ENCODE measurements around the gene FAM81B.

The FAM81B gene

DNA sequence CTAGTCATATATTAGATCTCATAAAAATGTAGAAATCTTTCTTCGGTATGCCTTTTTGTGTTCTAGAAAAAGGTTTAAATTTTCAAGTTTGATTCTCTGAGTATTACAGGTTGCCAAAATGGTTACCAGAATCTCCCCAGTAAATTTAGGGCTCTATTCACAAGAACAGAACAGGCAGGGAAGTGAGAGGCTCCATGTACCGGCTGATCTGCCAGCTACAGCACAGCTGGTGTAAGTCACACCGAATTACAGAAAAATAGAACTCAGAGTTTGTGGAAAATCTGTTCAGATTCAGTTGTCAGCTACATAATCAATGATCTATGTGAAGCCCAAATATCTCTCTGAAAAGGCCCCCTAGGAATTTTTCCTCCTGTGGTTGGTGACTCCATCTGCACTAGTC, 10.5 kb downstream of the FAM81B start:
- DNase-seq (ENCODE audit: low spot score), result no peak

- no peak for DNase-seq (ENCODE audit: low spot score)
Observed at GRCh38 chr5:95403996-95404395, 12.8 kb downstream of the FAM81B start.

DNA sequence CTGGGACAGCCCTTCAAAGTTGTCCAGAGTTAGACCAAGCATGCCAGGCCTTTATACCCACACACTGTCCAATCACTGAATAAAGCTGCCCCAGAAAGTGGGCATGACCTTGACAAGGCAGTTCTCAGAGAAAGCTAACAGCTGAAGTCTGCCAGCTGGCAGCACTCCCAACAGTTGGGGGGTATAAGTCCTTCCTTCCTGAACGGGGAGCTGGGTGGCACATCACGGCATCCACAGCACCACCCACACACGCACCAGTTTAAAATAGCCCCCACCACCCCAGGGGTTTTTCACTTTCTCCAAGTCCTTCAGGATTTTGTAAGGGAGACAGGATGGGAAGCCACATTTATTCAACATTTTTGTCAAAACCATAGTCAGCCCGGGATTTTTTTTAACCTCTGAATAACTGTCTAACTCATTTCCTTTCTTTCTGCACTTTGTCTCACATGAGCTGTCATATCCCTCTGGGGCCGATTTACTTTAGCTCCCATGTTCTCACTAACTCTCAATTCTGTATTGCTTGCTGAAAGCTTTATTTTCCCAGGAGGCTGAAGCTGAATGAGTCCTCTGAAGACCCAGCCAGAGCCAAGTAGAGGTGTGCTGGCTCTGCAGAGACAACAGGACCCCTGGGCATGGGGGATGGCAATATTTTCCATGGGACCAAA, 15.4 kb downstream of the FAM81B start:
- no peak for DNase-seq (ENCODE audit: low spot score)

DNA sequence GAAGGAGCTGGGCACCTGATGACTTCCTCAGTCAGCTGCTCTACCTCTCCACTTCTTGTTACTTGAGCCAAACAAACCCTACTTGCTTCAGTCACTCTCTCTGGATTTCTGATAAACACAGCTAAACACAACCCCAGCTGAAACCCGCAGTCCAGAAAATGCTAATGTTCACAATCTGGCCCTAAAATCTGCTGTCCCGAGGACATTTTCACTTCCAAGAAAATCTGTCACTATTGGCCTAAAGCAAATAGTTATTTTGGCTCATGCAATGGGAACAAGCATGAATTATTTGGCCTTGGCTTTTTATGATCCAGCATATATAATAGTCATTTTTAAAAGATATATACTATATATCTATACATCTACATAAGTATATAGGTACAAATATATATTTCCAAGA, 19.1 kb downstream of the FAM81B start:
- no peak for DNase-seq (ENCODE audit: low spot score)

DNA sequence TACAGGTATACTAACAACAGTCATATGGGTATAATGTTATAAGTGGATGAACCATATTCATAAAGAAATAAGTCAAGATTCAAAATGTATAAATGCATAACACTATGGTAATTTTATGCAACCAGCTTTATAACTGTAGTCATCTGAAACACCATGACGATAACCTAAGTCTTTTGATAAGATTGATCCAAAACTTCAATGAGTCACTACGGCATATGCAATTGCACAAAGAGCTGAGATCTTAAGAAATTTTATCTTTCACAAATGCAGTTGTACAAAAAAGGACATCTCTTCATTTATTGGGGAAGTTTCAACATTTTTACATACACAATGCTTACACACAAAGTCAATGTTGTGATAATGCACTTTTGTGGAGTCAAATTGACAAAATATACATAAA, 20.3 kb downstream of the FAM81B start:
- no peak for DNase-seq (ENCODE audit: low spot score)

DNA sequence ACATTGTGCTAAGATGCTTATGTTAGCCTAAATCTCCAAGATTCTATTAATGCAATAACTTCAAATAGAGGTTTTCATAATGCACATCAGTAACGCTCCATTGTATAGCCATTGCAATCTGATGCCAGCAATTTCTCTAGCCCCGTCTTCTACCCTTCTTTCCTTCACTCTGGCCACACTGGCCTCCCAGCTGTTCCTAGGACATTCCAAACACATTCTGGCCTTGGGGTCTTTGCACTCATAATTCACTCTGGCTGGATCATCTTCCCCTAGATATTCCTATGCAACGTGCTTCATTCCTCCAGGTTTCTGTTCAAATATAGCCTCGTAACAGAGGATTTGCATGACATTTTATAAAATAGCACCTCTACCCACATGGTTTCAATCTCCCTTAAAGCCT, 23.3 kb downstream of the FAM81B start:
- DNase-seq (ENCODE audit: low spot score), result no peak

DNA sequence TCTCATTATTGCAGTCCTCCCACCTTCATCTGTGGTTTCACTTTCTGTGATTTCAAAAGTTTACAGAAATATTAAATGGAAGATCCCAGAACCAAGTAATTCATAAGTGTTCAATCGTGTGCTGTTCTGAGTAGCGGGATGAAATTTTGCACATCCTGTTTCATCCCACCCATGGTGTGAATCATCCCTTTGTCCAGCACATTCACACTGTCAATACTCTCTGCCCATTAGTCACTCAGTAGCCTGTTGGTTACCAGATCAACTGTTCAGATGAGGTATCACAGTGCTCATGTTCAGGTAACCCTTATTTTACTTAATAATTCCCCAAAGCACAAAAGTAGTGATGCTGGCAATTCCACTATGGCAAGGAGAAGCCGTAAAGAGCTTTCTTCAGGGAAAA, 26.8 kb downstream of the FAM81B start:
- DNase-seq (ENCODE audit: low spot score), result no peak

- no peak for DNase-seq (ENCODE audit: low spot score)
Observed at GRCh38 chr5:95422838-95423237, 31.7 kb downstream of the FAM81B start.

- DNase-seq (ENCODE audit: low spot score), result no peak
Observed at GRCh38 chr5:95424016-95424415, 32.9 kb downstream of the FAM81B start.

- no peak for DNase-seq (ENCODE audit: low spot score)
Observed at GRCh38 chr5:95424526-95424925, 33.4 kb downstream of the FAM81B start.

- DNase-seq (ENCODE audit: low spot score), result no peak
Observed at GRCh38 chr5:95426227-95426626, 35.1 kb downstream of the FAM81B start.

DNA sequence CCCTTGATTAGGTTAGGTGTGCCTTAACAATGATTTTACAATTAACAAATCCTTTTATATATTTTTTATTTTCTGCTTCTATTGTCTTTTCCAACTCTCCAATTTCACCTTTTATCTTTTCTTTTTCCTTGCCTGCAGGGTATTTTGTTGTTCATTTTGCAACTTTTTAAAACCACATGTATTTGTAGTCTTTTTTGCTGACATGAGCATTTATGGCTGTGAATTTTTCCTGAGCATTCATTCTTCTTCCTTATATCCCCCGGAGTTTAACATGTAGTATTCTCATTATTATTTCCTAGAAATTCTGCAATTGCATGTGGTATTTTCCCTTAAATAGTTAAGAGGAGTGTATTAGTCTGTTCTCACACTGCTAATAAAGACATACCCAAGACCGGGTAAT, 41.6 kb downstream of the FAM81B start:
- no peak for DNase-seq (ENCODE audit: low spot score)

- no peak for DNase-seq (ENCODE audit: low spot score)
Observed at GRCh38 chr5:95439801-95440493, 48.8 kb downstream of the FAM81B start.

- no peak for DNase-seq (ENCODE audit: low spot score)
Observed at GRCh38 chr5:95440825-95441224, 49.7 kb downstream of the FAM81B start.

DNA sequence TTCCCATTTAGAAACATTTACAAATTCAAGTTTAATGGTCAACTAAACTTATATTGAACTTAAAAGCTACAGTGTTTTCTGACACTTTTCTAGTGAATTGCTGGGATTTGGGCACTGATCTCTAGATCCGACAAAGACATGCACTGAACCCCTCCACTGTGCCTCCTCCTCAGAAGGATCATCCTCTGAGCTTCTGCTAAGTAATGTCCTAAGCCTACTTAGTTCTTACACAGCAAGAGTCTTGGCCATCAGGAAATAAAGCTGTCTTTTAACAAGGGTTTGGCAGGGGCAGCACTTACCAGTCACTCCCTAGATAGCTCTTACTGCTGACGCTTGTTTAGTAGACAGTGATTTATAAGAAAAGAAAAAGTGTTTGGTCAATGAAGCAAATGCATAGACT, 50.5 kb downstream of the FAM81B start:
- no peak for DNase-seq (ENCODE audit: low spot score)

DNA sequence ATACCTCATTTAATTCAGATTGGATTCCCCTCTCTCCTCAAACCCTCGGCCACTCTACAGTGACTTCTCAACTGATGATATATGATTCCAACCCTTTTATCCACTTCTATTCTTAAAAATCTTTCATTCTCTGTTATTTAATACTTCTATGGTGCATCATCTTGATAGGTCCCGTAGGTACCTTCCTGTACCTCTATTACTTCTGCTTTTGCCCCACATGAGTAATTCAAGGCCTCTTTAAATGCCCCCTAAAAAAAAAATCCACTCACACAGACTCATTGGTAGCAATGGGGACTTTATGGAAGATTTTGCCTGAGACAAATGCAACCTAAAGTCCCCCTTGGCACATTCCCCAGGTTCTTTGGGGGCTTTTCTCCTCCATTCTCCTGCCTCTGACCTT, 54.3 kb downstream of the FAM81B start:
- no peak for DNase-seq (ENCODE audit: low spot score)

GRCh38 chr5:95445995-95446394, 54.8 kb downstream of the FAM81B start:
- DNase-seq (ENCODE audit: low spot score), result no peak

GRCh38 chr5:95446560-95447221, 55.5 kb downstream of the FAM81B start:
- no peak for DNase-seq (ENCODE audit: low spot score)

DNA sequence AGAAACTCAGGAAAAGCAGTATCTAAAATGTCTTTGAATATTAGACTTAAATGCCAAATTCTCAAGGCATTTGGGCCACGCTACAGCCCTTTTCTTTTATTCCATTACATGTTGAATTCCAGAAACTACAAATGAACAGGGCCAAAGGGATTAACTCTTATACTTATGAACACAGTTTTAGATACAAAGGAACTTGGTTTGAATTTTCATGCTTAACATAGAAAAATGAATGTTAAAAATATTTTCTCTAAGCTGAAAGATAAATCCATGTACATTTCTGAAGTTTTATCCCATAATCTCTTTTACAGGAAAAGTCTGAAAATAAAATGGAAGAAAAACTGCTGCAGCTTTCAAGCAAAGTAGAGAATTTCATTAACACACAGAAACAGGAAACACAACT, 56.8 kb downstream of the FAM81B start:
- DNase-seq (ENCODE audit: low spot score), result no peak

DNA sequence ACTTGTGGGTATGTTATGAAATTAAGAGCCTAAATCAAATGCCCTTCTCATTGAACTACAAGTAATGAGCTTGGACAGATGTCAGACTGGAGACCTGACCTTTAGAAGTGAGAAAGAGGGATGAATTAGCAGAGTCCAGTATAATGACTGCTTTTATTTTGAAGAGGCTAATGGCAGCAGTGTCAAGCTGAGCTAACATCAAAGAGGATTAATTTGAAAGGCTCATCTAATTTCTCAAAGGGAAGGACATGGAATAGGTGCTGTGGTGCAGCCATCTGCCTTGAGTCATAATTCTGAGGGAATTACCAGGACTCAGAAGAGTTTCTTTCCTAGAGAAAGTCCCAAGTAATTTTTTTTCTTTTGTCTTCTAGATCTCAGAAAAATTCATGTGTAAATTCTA, 57.6 kb downstream of the FAM81B start:
- no peak for DNase-seq (ENCODE audit: low spot score)

DNA sequence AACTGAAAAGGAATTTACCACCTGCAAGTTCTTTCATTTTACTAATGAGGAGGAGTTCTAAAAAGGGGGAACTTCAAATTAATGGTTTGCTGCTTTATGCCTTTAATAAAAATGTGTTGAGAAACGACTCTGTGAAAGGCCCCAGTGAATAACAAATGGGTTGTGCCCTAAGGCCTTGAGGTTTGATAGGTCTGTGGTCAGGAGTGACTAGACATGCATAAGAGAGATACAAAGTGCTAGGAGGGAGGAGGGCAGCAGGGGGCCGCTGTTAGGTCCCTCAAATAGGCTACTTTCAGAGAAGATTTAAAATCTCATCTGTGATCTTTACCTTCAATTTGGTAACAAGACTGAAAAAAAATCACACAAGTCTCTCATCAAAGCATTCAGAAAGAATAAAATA, 58.3 kb downstream of the FAM81B start:
- no peak for DNase-seq (ENCODE audit: low spot score)

DNA sequence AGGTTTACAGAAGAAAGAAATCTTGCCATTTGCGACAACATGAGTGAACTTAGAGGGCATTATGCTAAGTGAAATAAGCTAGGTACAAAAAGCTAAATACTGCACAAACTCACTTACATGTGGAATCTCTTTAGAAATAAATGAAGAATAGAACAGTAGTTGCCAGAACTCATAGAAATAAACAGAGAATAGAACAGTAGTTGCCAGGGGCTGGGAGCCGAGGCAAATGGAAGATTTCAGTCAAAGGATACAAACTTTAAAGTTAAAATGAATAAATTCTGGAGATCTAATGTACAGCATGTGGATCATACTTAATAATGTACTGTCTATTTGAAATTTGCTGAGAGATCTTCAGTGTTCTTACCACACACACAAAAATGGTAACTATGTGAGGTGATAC, 63.4 kb downstream of the FAM81B start:
- DNase-seq (ENCODE audit: low spot score), result no peak

DNA sequence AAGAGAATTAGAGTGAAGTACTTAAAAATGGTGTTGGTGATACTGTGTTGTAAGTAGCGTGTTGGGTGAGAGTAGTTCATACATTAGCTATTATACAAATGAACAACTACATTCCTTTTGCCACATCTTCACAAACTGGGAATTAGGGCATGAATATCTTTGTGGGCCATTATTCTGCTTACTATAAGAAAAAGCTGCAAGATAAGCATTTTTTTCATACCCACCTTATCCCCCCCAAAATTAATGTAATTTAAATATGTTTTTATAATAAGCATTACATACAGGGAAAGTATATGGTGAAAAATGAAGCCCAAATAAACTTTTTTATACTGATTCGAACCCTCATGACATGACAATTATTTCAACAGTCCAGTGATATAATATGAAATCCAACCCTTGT, 69.5 kb downstream of the FAM81B start:
- DNase-seq (ENCODE audit: low spot score), result no peak

- no peak for DNase-seq (ENCODE audit: low spot score)
Observed at GRCh38 chr5:95471487-95471886, 80.3 kb downstream of the FAM81B start.

Data from iPS-NIHi11 (cell line).